Hepatocyte (in vitro differentiated cells): ENCODE results near the gene MYEF2. TPM values are rescaled to one million over a fixed set of nuclear protein-coding genes. Genes with fewer than 3 reads are reported as not detected.

Experiments used
- DNase-seq: peaks from one replicate; pipeline ENCODE4 v3.0.0-alpha.2; 2016; ENCODE audit warnings: low spot score
- H2AFZ ChIP-seq: fragments of 200-600 bp; sonication (generic); 2 replicates; pipeline ENCODE4 v1.6.0; 2016; ENCODE audit warnings: antibody characterized with exemption, mild to moderate bottlenecking
- H3K27ac ChIP-seq: fragments of 200-600 bp; sonication (generic); 2 replicates; pipeline ENCODE4 v1.5.1; 2016; ENCODE audit warnings: mild to moderate bottlenecking
- H3K27me3 ChIP-seq: fragments of 200-600 bp; sonication (generic); 2 replicates; pipeline ENCODE4 v1.6.1; 2016
- H3K36me3 ChIP-seq: fragments of 200-600 bp; sonication (generic); replicated peaks from 2 replicates; pipeline ENCODE4 v1.5.1; 2016; ENCODE audit warnings: low read depth; ENCODE audit not compliant: insufficient read depth
- H3K4me1 ChIP-seq: fragments of 200-600 bp; sonication (generic); 2 replicates; pipeline ENCODE4 v1.5.1; 2016; ENCODE audit warnings: mild to moderate bottlenecking, moderate library complexity; ENCODE audit not compliant: insufficient read depth
- H3K4me2 ChIP-seq: fragments of 200-600 bp; sonication (generic); 2 replicates; pipeline ENCODE4 v1.6.0; 2016
- H3K4me3 ChIP-seq: fragments of 200-600 bp; sonication (generic); 2 replicates; pipeline ENCODE4 v1.5.1; 2016; ENCODE audit warnings: mild to moderate bottlenecking
- H3K79me2 ChIP-seq: fragments of 200-600 bp; sonication (generic); 2 replicates; pipeline ENCODE4 v1.6.0; 2017; ENCODE audit warnings: mild to moderate bottlenecking
- H3K9me2 ChIP-seq: fragments of 200-600 bp; sonication (generic); replicated peaks from 2 replicates; pipeline ENCODE4 v1.6.0; 2017; ENCODE audit warnings: mild to moderate bottlenecking; ENCODE audit not compliant: insufficient read depth
- H3K9me3 ChIP-seq: fragments of 200-600 bp; sonication (generic); 2 replicates; pipeline ENCODE4 v1.5.1; 2016; ENCODE audit warnings: low read depth, mild to moderate bottlenecking
- H4K20me1 ChIP-seq: fragments of 200-600 bp; sonication (generic); 2 replicates; pipeline ENCODE4 v1.6.0; 2016; ENCODE audit warnings: mild to moderate bottlenecking; ENCODE audit not compliant: insufficient read depth, poor library complexity, severe bottlenecking
- CTCF ChIP-seq: fragments of 200-600 bp; sonication (generic); IDR thresholded peaks from 2 replicates; pipeline ENCODE4 v1.5.1; 2016; ENCODE audit warnings: antibody characterized with exemption, mild to moderate bottlenecking; ENCODE audit not compliant: poor library complexity
- EZH2 ChIP-seq: fragments of 200-600 bp; sonication (generic); IDR thresholded peaks from 2 replicates; pipeline ENCODE4 v1.6.1; 2016; ENCODE audit warnings: antibody characterized with exemption, mild to moderate bottlenecking, borderline replicate concordance
- EZH2phosphoT487 ChIP-seq: fragments of 200-600 bp; sonication (generic); IDR thresholded peaks from one replicate; pipeline ENCODE4 v1.6.1; 2018; ENCODE audit warnings: antibody characterized with exemption, mild to moderate bottlenecking, low read depth, moderate library complexity; ENCODE audit not compliant: unreplicated experiment, severe bottlenecking
- WGBS: methylation state at CpG from one replicate; pipeline ENCODE4 v1.1.6; 2016; ENCODE audit warnings: low lambda C conversion rate; ENCODE audit errors: missing lambda C conversion rate; 5-methylcytosine and 5-hydroxymethylcytosine counted together
- polyA plus RNA-seq: library from polyadenylated mRNA; unstranded; fragments of >200 nt; fragmentation: Nextera tagmentation; extraction: Ambion mirVana; gene quantifications from 2 replicates; pipeline ENCODE4 v1.2.1, GENCODE V29; 2016
- total RNA-seq: library from RNA; depleted of rRNA; stranded (reverse); fragments of >200 nt; gene quantifications from 2 replicates; pipeline ENCODE4 v1.2.3, GENCODE V29; 2014

MYEF2 gene
- total and polyA plus RNA-seq, 2 experiments from 2014 or later = 10.6 to 16.2 TPM

- Histone ChIP-seq H3K4me3 (no peak overlapping the region), H2AFZ (no peak overlapping the region), H3K9me2 (no peaks in the 10 kb centered on the region), H4K20me1 (no peaks in the 10 kb centered on the region), H3K79me2 (no peaks in the 10 kb centered on the region), H3K27me3 (no peaks in the 10 kb centered on the region), H3K36me3 (no peaks in the 10 kb centered on the region), H3K4me2 (no peak overlapping the region), H3K27ac (no peak overlapping the region), H3K9me3 (no peaks in the 10 kb centered on the region), H3K4me1 (no peaks in the 10 kb centered on the region)
- DNase-seq = no peak
- TF ChIP-seq EZH2 (no peak), CTCF (no peak), EZH2phosphoT487 (no peak)
Measured at GRCh38 chr15:48145923-48146322, 32.2 kb downstream of the MYEF2 start.

DNA sequence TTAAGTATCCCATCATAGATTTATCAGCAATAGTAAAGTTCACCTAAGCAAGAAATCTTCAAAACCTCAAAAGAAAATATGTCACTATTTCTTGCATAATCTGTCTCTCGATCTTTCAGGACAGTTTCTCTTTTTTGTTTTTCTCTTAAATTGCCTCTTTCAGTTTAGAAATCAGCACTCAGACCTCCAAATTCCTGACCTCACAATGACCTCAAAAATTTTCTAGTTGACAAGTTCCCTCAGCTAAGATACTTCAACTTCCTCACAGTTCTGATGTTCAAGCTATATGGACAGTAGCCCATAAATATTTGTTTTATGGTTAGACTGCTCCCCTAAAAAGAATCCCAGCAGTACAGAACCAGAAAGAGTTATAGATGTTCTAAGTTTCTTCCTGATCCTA is 33.2 kb downstream of the MYEF2 start:
- H3K4me2 ChIP-seq = no peak overlapping the region
- no peak overlapping the region for H2AFZ ChIP-seq
- TF ChIP-seq EZH2 (no peak), EZH2phosphoT487 (no peak), CTCF (no peak)

GRCh38 chr15:48143856-48144255 is 34.2 kb downstream of the MYEF2 start:
- Histone ChIP-seq H3K36me3 (no peaks in the 10 kb centered on the region), H3K4me2 (no peak overlapping the region), H3K4me3 (no peak overlapping the region), H3K79me2 (no peaks in the 10 kb centered on the region), H3K27ac (no peak overlapping the region), H3K27me3 (no peaks in the 10 kb centered on the region), H3K4me1 (no peaks in the 10 kb centered on the region), H2AFZ (no peak overlapping the region), H3K9me2 (no peaks in the 10 kb centered on the region), H4K20me1 (no peaks in the 10 kb centered on the region), H3K9me3 (no peaks in the 10 kb centered on the region)
- no peak for DNase-seq
- TF ChIP-seq EZH2phosphoT487 (no peak), EZH2 (no peak), CTCF (no peak)
- WGBS = 85% methylated on average over 1 of the region's 1 CpG

More for the DNA sequence above, 33.2 kb downstream of the MYEF2 start:
- no peaks in the 10 kb centered on the region for H3K27me3 ChIP-seq
- no peaks in the 10 kb centered on the region for H4K20me1 ChIP-seq
- H3K9me3 ChIP-seq = no peaks in the 10 kb centered on the region
- H3K4me1 ChIP-seq = no peaks in the 10 kb centered on the region
- H3K4me3 ChIP-seq = no peak overlapping the region
- H3K79me2 ChIP-seq = no peaks in the 10 kb centered on the region
- H3K9me2 ChIP-seq = no peaks in the 10 kb centered on the region
- WGBS = 58% methylated on average over 1 of the region's 1 CpG
- H3K27ac ChIP-seq = no peak overlapping the region
- no peaks in the 10 kb centered on the region for H3K36me3 ChIP-seq
- no peak for DNase-seq

GRCh38 chr15:48132874-48133273 is 45.2 kb downstream of the MYEF2 start:
- no peak for DNase-seq
- H3K79me2 ChIP-seq = no peaks in the 10 kb centered on the region
- no peaks in the 10 kb centered on the region for H3K9me2 ChIP-seq
- H3K4me3 ChIP-seq = no peak overlapping the region
- H2AFZ ChIP-seq = no peak overlapping the region
- H3K4me1 ChIP-seq = no peaks in the 10 kb centered on the region
- H4K20me1 ChIP-seq = no peaks in the 10 kb centered on the region
- WGBS = 94% methylated on average over 6 of the region's 6 CpGs
- H3K36me3 ChIP-seq = no peaks in the 10 kb centered on the region
- H3K9me3 ChIP-seq = no peaks in the 10 kb centered on the region
- H3K27ac ChIP-seq = no peak overlapping the region
- no peaks in the 10 kb centered on the region for H3K27me3 ChIP-seq
- TF ChIP-seq EZH2phosphoT487 = no peak
- no peak for TF ChIP-seq EZH2
- TF ChIP-seq CTCF = no peak
- H3K4me2 ChIP-seq = no peak overlapping the region
